GM19438 (cell line): Measurements from ENCODE around the gene DEFB131A.
"Not testable (repeated sequence)": the region's sequence is repeated elsewhere in the genome, so short reads cannot be mapped to it uniquely, and the experiment has no call there.

ENCODE experiments used
- ATAC-seq: cut with Tn5 transposase; IDR thresholded peaks from one replicate; pipeline ENCODE4 v1.9.1; 2021; ENCODE audit warnings: low read depth; ENCODE audit not compliant: unreplicated experiment

DEFB131A gene

DNA sequence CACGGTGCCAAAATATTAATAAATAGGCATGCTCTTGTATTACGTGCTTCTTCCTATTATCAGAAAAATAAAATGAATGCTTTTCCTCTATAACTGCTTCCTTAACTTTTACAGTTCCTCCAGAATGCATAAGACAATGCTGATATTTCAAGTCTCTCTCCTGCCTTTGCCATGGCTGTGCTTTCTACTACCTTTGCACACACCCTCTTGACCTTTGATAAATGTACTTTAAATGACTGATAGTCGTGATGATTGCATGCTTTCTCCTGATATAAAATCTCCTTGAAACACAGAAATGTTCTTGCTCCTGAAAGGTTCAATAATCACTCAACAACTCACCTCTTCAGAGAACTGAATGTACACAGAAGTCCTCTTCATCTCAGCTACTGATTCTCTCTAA lies at the start of gene DEFB131A:
TSS of gene DEFB131A (plus strand) at position 301 of the 400 bp plus-strand sequence. CDS start 120 bp downstream, outside the sequence.
- ATAC-seq = not testable (repeated sequence)

DNA sequence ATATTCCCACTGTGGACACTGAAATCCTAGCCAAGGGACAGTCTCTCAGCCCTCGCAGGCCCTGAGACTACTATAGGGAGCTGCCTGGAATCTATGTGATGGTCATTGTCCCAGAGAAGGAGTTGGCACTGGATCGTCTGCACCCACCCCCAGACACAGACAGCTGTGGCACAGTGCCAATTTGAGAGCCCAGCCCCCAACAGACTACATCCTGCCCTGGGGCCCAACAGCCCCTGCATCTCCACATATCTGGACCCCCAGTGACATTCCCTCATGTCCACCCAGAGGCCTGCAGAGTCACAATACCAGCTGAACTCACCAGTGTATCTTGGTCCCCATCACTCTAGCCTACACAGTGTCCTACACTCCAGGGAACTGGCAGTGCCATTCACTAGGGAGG lies 38.4 kb upstream of the DEFB131A start:
- ATAC-seq = not testable (repeated sequence)

DNA sequence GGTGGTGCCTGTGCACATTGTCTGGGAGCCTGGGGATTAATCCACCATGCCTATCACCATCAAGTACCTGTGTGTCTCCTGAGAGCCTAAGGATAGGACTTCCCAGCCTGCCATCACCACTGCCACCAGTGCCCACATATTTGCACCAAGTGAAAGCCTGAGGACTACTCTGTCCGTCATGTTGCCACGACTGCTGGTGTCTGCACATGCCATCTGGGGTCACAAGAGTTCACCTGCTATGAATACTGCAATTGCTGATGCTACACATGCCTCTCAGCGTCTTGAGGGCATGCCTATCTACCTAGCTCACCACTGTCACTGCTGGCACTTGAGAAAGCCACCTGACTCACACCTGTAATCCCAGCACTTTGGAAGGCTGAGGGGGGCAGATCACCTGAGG lies 37.7 kb upstream of the DEFB131A start:
- not testable (repeated sequence) for ATAC-seq

GRCh38 chr4:9409793-9410192 lies 34.4 kb upstream of the DEFB131A start:
- no peak for ATAC-seq

DNA sequence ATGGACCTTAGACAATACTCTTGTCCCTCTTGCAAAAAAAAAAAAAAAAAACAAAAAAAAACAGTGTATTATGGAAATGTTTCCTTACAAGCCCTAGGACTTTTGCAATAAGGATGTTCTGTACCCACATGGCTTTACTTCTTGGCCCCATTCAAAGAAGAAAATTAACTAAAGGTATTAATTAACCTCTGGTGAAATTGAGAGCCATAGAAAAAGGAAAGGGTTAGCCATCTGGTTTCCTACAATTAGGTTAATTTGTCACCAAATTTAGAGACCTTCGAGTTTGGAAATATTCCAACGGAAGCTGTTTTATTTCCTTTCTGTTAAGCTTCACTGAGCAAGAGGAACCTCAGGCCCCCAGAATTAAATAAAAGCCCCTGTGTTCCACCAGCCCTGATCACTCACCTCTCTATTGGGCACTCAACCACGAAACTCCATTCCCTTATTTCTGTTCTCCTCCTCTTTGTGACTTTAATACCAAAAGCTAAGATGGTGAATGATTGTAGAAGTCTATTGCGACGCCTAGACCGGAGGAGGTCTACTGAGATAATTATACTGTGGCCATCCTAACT lies 22.2 kb upstream of the DEFB131A start:
- peak; percentile 67 for ATAC-seq

- not testable (repeated sequence) for ATAC-seq
Measured at GRCh38 chr4:9425916-9426315, 18.3 kb upstream of the DEFB131A start.

DNA sequence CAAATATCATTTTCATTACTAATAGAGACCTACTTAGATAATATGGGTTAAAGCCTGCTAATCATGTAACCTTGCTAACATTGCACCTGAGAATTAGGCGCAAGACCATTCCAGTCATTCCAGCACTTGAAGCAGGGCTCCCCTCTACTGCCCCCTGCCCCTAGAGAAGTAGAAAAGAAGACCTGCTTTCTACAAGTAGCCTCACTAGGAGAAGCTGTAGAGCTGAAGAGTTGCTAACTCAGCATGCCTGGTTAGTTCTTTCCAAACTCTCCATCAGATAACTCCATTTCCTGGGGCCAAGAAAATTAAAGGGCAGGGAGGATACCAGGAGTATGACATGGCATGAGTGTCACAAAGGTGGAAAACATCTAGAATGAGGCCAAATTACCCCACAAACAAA lies 14.2 kb upstream of the DEFB131A start:
- ATAC-seq = not testable (repeated sequence)

GRCh38 chr4:9433320-9433719 lies 10.9 kb upstream of the DEFB131A start:
- ATAC-seq = not testable (repeated sequence)

DNA sequence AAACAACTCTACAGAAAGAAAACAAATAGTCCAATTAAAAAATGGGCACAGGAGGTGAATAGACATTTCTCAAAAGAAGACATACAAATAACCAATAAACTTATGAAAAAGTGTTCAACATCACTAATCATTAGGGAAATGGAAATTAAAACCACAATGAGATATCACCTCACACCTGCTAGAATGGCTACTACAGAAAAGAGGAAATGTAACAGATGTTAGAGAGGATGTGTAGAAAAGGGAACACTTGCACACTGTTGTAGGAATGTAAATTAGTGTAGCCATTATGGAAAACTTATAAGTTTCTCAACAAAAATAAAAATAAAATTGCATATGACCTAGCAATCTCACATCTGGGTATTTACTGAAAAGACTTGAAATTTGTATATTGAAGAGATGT lies 7.5 kb upstream of the DEFB131A start:
- not testable (repeated sequence) for ATAC-seq

DNA sequence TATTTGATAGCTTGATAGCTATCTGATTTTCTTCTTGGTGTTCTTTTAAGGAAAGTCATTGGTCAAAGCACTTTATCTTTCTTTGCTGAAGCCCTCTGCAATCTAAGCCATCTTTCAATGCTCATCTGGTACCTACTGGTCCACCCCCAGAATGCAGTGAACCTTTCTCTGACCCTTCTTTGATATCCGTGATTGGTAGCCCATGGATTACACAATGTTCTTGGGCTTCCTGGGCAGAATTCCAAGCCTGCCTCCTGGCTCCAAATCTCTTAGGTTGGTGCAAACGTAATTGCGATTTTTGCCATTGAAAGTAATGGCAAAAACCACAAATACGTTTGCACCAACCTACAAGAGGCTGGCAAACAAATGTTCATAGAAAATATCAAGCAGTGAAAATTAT lies 1.9 kb upstream of the DEFB131A start:
- ATAC-seq = not testable (repeated sequence)

DNA sequence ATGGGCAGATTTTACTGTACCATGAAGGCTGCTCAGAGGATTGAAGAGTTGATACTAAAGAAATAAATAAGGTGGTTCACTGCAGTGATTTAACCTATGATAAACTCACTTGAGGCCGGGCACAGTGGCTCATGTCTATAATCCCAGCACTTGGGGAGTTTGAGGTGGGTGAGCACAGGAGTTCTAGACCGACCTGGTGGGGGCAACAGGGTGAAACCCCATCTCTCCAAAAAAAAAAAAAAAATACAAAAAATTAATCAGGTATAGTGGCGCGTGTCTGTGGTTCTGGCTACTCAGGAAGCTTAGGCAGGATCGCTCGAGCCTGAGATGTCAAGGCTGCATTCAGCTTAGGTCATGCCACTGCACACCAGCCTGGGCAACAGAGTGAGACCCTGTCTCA lies 467 bp downstream of the DEFB131A start:
- ATAC-seq = not testable (repeated sequence)

DNA sequence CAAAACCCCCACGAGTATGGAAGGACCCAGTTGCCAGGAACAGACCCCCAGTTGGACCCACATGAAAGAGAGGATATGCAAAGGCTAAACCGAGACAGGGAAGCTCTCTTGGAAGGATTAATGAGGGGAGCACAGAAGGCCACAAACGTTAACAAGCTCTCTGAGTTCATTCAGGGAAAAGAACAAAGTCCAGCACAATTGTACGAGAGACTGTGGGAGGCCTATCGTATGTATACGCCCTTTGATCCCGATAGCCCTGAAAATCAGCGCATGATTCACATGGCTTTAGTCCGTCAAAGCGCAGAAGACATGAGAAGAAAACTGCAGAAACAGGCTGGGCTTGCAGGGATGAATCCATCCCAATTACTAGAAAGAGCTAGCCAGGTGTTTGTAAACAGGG lies 8.0 kb downstream of the DEFB131A start:
- ATAC-seq = not testable (repeated sequence)

DNA sequence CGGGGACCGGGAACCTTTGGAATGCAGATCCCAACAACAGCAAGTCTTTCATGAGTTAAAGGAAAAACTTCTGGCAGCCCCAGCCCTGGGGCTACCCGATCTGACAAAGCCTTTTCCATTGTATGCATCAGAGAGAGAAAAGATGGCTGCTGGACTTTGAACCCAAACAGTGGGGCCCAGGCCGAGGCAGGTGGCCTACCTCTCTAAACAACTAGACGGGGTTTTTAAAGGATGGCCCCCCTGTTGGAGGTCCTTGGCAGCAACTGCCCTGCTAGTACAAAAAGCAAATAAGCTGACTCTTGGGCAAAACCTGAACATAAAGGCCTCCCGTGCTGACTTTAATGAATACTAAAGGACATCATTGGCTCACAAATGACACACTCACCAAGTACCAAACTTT lies 10.1 kb downstream of the DEFB131A start:
- not testable (repeated sequence) for ATAC-seq

GRCh38 chr4:9455046-9455445 lies 10.8 kb downstream of the DEFB131A start:
- not testable (repeated sequence) for ATAC-seq

DNA sequence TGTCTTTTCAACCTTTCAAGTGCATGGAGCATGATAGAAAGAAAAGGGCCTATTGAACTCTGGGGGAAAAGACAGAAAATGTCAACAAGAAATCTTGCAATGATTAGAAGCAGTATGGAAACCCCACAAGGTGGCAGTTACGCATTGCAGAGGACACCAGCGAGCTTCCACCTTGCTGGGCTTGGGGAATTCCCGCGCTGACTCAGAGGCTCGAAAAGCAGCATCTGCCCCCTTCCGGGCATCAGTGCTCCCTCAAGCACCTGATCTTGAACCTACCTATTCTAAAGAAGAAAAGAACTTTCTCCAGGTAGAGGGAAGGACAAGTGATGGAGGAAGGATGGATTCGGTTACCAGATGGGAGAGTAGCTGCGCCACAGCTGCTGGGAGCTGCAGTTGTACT lies 35.3 kb downstream of the DEFB131A start:
- not testable (repeated sequence) for ATAC-seq

DNA sequence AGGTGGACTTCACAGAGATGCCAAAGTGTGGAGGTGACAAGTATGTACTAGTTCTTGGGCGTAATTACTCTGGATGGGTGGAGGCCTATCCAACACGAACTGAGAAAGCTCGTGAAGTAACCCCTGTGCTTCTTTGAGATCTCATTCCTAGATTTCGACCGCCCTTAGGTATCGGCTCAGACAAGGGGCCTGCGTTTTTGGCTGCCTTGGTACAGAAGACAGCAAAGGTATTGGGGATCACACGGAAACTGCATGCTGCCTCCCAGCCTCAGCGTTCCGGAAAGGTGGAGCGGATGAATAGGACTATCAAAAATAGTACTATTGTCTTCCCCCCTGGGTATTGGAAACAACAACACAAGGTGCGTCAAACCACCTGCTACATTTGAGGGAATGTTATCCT lies 35.9 kb downstream of the DEFB131A start:
- ATAC-seq = not testable (repeated sequence)

DNA sequence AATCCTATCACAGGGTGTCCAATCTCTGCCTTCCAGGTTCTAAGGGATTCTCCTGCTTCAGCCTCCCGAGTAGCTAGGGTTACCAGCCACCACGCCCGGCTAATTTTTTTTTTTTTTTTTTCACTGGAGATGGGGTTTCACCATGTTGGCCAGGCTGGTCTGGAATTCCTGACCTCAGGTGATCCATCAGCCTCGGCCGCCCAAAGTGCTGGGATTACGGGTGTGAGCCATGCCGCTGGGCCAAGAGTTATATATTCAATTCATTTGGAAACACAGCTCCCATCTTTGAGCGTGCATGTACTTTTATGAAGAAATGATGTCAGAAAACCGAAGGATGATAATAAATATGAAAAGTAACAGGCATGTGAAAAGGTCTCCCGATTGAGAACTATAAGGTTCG lies 38.7 kb downstream of the DEFB131A start:
- ATAC-seq = not testable (repeated sequence)

- not testable (repeated sequence) for ATAC-seq
Measured at GRCh38 chr4:9483682-9484081, 39.5 kb downstream of the DEFB131A start.

DNA sequence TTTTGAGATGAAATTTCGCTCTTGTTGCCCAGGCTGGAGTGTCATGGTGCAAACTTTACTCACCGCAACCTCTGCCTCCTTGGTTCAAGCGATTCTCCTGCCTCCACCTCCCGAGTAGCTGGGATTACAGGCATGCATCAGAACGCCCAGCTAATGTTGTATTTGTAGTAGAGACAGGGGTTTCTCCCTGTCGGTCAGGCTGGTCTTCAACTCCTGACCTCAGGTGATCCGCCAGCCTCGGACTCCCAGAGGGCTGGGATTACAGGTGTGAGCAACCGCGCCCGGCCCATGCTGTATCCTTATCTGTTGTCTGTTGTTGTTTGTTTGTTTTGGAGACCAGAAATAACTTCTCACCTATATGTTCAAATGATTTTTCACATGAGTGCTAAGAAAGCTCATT lies 42.7 kb downstream of the DEFB131A start:
- not testable (repeated sequence) for ATAC-seq

- ATAC-seq = not testable (repeated sequence)
Measured at GRCh38 chr4:9488796-9489195, 44.6 kb downstream of the DEFB131A start.

GRCh38 chr4:9490496-9490895 lies 46.3 kb downstream of the DEFB131A start:
- ATAC-seq = not testable (repeated sequence)

GRCh38 chr4:9490986-9491385 lies 46.8 kb downstream of the DEFB131A start:
- ATAC-seq = not testable (repeated sequence)

DNA sequence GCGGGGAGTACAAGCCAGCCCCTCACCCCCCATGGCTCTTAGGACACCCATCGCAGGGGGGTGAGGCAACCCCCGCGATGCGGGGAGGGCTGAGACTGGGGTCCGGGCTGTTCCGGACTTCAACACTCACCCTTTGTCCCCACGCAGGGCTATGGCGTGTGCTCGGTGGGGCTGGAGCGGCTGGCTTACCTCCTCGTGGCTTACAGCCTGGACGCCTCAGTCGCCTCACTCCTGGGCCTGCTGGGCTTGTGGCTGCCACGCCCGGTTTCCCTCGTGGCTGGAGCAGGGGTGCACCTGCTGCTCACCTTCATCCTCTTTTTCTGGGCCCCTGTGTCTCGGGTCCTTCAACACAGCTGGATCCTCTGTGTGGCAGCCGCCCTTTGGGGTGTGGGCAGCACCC lies 49.4 kb downstream of the DEFB131A start:
- not testable (repeated sequence) for ATAC-seq
